ENCODE data around the gene PLK5. TPM values are rescaled to one million over a fixed set of nuclear protein-coding genes. Genes with fewer than 3 reads are reported as not detected.

PLK5 gene
- total RNA-seq, 1 donor from 2014 or later: not detected

DNA sequence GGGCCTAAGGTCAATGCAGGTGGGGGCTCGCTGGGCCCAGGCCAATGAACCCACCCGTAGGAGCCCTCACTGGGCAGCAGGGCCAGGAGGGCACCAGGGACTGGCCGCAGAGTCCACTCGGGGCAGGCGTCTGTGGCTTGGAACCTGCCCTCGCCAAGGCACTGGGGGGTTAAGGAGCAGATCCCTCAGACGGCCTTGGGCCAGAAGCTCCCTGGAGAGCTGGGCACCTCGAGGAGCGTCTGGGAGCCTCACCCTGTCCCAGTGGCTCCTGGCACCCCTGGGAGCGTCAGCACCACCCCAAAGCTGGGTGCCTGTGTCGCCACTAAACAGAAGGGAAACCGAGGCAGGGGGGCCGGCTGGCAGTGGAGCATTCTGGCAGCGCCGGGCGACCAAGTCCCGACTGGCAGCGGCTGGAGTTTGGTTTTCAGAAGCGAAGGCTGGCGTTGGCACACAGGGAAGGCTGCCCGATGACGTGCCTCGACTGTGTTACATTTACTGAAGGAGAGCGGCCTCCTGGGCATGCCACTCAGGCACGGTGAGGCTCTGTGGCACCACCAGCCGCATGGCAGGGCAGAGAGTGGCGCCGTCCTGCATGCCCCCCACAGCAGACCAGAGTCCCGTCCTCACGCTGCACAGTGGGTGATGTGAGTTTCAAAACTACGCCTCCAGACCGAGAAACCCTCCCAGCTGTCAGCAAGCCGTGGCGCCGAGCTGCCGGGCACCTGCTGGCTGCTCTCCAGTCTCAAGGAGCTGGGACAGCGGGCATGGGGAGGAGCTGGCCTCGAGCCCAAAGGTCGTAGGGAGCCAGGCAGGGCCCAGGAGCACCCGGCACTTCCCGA is 53.4 kb downstream of the PLK5 start:
- H3K36me3 Mint-ChIP-seq (ENCODE audit: low read depth): peaks cover 32% of the 10 kb centered on the region
- intact Hi-C loops (cut with micrococcal nuclease): no loop called here
- H3K4me1 Mint-ChIP-seq (ENCODE audit: low read depth): no peaks in the 10 kb centered on the region
- H3K27me3 Mint-ChIP-seq (ENCODE audit: low read depth): no peaks in the 10 kb centered on the region
- no peak for DNase-seq (ENCODE audit: low spot score)
- no peak overlapping the region for H3K27ac Mint-ChIP-seq
- H3K4me3 Mint-ChIP-seq (ENCODE audit: low read depth): no peak overlapping the region
- H3K9me3 Mint-ChIP-seq: no peaks in the 10 kb centered on the region

GRCh38 chr19:1577929-1578618 is 54.2 kb downstream of the PLK5 start:
- DNase-seq (ENCODE audit: low spot score): no peak
- Mint-ChIP-seq H3K27me3 (ENCODE audit: low read depth) (no peaks in the 10 kb centered on the region), H3K36me3 (ENCODE audit: low read depth) (peaks cover 37% of the 10 kb centered on the region), H3K9me3 (no peaks in the 10 kb centered on the region), H3K4me1 (ENCODE audit: low read depth) (no peaks in the 10 kb centered on the region), H3K27ac (no peak overlapping the region), H3K4me3 (ENCODE audit: low read depth) (no peak overlapping the region)
- intact Hi-C loops (cut with micrococcal nuclease): no loop called here

- DNase-seq (ENCODE audit: low spot score): no peak
- H3K27ac Mint-ChIP-seq: no peak overlapping the region
- H3K9me3 Mint-ChIP-seq: no peaks in the 10 kb centered on the region
- no peak overlapping the region for H3K4me3 Mint-ChIP-seq (ENCODE audit: low read depth)
- H3K27me3 Mint-ChIP-seq (ENCODE audit: low read depth): no peaks in the 10 kb centered on the region
- no peaks in the 10 kb centered on the region for H3K4me1 Mint-ChIP-seq (ENCODE audit: low read depth)
- intact Hi-C loops (cut with micrococcal nuclease): no loop called here
- peaks cover 44% of the 10 kb centered on the region for H3K36me3 Mint-ChIP-seq (ENCODE audit: low read depth)
These were observed 55.3 kb downstream of the PLK5 start for GRCh38 chr19:1579222-1579621.

GRCh38 chr19:1580382-1580781 is 56.5 kb downstream of the PLK5 start:
- Mint-ChIP-seq H3K4me3 (ENCODE audit: low read depth) (no peak overlapping the region), H3K9me3 (no peaks in the 10 kb centered on the region), H3K27ac (no peak overlapping the region), H3K36me3 (ENCODE audit: low read depth) (peaks cover 52% of the 10 kb centered on the region), H3K27me3 (ENCODE audit: low read depth) (no peaks in the 10 kb centered on the region), H3K4me1 (ENCODE audit: low read depth) (no peaks in the 10 kb centered on the region)
- DNase-seq (ENCODE audit: low spot score): no peak
- intact Hi-C loops (cut with micrococcal nuclease): no loop called here

- intact Hi-C loops (cut with micrococcal nuclease): no loop called here
- Mint-ChIP-seq H3K4me3 (ENCODE audit: low read depth) (no peak overlapping the region), H3K36me3 (ENCODE audit: low read depth) (peaks cover 54% of the 10 kb centered on the region), H3K27ac (no peak overlapping the region), H3K4me1 (ENCODE audit: low read depth) (no peaks in the 10 kb centered on the region), H3K27me3 (ENCODE audit: low read depth) (no peaks in the 10 kb centered on the region), H3K9me3 (no peaks in the 10 kb centered on the region)
- DNase-seq (ENCODE audit: low spot score): no peak
These were observed 57.1 kb downstream of the PLK5 start for GRCh38 chr19:1580957-1581356.

- H3K9me3 Mint-ChIP-seq: no peaks in the 10 kb centered on the region
- intact Hi-C loops (cut with micrococcal nuclease): no loop called here
- no peaks in the 10 kb centered on the region for H3K27me3 Mint-ChIP-seq (ENCODE audit: low read depth)
- H3K4me3 Mint-ChIP-seq (ENCODE audit: low read depth): no peak overlapping the region
- no peaks in the 10 kb centered on the region for H3K4me1 Mint-ChIP-seq (ENCODE audit: low read depth)
- DNase-seq (ENCODE audit: low spot score): no peak
- no peak overlapping the region for H3K27ac Mint-ChIP-seq
- H3K36me3 Mint-ChIP-seq (ENCODE audit: low read depth): peaks cover 60% of the 10 kb centered on the region
These were observed 58.3 kb downstream of the PLK5 start for GRCh38 chr19:1582201-1582600.

DNA sequence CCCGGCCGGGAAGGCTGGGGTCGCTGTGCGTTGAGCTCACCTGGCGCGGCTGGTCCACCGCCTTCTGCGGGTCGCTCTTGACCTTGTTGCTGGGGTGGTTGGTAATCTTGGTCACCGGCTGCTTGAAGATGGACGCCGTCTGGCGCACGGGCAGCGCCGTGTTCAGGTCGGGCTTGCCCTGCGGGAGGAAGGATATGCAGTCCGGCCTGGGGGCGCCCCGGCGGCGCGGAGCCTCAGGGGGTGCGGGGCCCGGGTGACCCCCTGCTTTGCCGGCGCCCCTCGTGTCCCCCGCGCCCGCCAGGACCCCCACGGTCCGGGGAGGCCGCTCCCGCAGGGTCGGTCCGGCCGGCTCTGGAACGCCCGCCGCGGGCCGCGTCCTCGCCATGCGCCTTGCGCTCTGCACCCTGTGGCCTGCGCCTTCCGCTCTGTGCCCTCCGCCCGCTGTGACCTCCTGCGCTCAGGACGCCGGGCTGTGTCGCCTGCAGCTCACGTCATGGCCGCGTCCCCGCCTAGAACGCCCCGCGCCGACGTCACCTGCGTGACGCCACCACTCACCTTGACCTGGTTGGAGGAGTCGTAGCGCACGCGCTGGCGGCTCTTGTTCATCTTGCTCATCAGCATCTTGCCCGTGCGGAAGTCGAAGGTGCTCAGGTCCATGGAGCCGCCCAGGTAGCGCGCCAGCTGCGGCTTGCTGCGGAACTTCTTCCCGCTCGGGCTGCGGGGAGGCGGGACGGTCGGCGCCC is 60.8 kb downstream of the PLK5 start:
- intact Hi-C loops (cut with micrococcal nuclease): no loop called here
- H3K36me3 Mint-ChIP-seq (ENCODE audit: low read depth): peaks cover 64% of the 10 kb centered on the region

DNA sequence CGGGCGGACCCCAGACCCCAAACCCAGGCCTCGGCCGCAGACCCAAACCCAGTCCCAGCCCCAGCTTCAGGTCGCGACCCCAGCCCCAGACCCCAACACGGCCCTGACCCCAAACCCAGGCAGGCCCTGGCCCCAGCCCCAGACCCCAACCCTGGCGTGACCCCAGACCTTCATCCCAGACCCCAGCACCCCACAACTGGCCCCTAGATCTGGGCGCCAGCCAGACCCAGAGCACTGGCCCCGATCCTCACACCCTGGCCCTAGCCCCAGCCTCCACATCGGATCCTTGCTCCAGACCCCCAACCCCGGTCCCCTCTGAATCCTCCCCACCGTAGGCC is 61.3 kb downstream of the PLK5 start:
- intact Hi-C loops (cut with micrococcal nuclease): no loop called here
- H3K36me3 Mint-ChIP-seq (ENCODE audit: low read depth): peaks cover 60% of the 10 kb centered on the region
- DNase-seq (ENCODE audit: low spot score): no peak
- H3K4me3 Mint-ChIP-seq (ENCODE audit: low read depth): no peak overlapping the region
- no peaks in the 10 kb centered on the region for H3K27me3 Mint-ChIP-seq (ENCODE audit: low read depth)
- no peak overlapping the region for H3K27ac Mint-ChIP-seq
- H3K9me3 Mint-ChIP-seq: no peaks in the 10 kb centered on the region
- H3K4me1 Mint-ChIP-seq (ENCODE audit: low read depth): peaks cover 6% of the 10 kb centered on the region

More for the DNA sequence above, 60.8 kb downstream of the PLK5 start:
- Mint-ChIP-seq H3K27me3 (ENCODE audit: low read depth) (no peaks in the 10 kb centered on the region), H3K4me3 (ENCODE audit: low read depth) (no peak overlapping the region), H3K27ac (no peak overlapping the region), H3K4me1 (ENCODE audit: low read depth) (peaks cover 5% of the 10 kb centered on the region), H3K9me3 (no peaks in the 10 kb centered on the region)
- DNase-seq (ENCODE audit: low spot score): no peak

Other genes starting within 250 kb of the PLK5 start
- gene FAM174C, start 248.5 kb upstream of the PLK5 start, total RNA-seq: 91.7 and 99.4 TPM in 2 replicates
- not detected in 2 replicates for gene EFNA2, start 238.2 kb upstream of the PLK5 start, total RNA-seq
- 88.7 and 104 TPM in 2 replicates for gene NDUFS7, start 140.2 kb upstream of the PLK5 start, total RNA-seq
- 30.6 and 33.9 TPM in 2 replicates for gene GAMT, start 122.5 kb upstream of the PLK5 start, total RNA-seq
- gene DAZAP1, start 116.5 kb upstream of the PLK5 start, total RNA-seq: 282 and 290 TPM in 2 replicates
- 1,450 and 1,471 TPM in 2 replicates for gene RPS15, start 85.7 kb upstream of the PLK5 start, total RNA-seq
- gene APC2, start 74.0 kb upstream of the PLK5 start, total RNA-seq: 0.07 and 0.21 TPM in 2 replicates
- gene C19orf25, start 44.9 kb upstream of the PLK5 start, total RNA-seq: 33.0 and 37.9 TPM in 2 replicates
- 2.1 and 2.6 TPM in 2 replicates for gene PCSK4, start 33.7 kb upstream of the PLK5 start, total RNA-seq
- 1.6 and 2.1 TPM in 2 replicates for gene REEP6, start 32.9 kb upstream of the PLK5 start, total RNA-seq
- 4.9 and 6.4 TPM in 2 replicates for gene ADAMTSL5, start 11.1 kb upstream of the PLK5 start, total RNA-seq
- 14.9 and 15.4 TPM in 2 replicates for gene MEX3D, start 44.2 kb downstream of the PLK5 start, total RNA-seq
- 123 and 125 TPM in 2 replicates for gene MBD3, start 68.8 kb downstream of the PLK5 start, total RNA-seq
- gene UQCR11, start 81.4 kb downstream of the PLK5 start, total RNA-seq: 163 and 184 TPM in 2 replicates
- 153 and 173 TPM in 2 replicates for gene TCF3, start 128.5 kb downstream of the PLK5 start, total RNA-seq
- not detected in 2 replicates for gene ONECUT3, start 229.4 kb downstream of the PLK5 start, total RNA-seq